Liver (tissue), 9 donors: Measurements from ENCODE around the gene TOM1L2. TPM values are rescaled to one million over a fixed set of nuclear protein-coding genes. Genes with fewer than 3 reads are reported as not detected.

Experiments used
- DNase-seq: peaks from one replicate; pipeline ENCODE4 v3.0.0-alpha.2; 2017; ENCODE audit warnings: low spot score
- H3K27ac ChIP-seq, 2 donors: one replicate each; pipeline ENCODE4 v1.7.0; 2013; ENCODE audit warnings: inconsistent platforms in 2 of 2, low read length in 2 of 2, control low read depth in 1 of 2, low read depth in 1 of 2, mild to moderate bottlenecking in 1 of 2
- H3K27me3 ChIP-seq, 4 donors: one replicate each; pipeline versions ENCODE4 v1.6.1 to v1.7.0; 2013; ENCODE audit warnings: low read length in 3 of 4, inconsistent platforms in 1 of 4, mild to moderate bottlenecking in 1 of 4, moderate library complexity in 1 of 4; ENCODE audit not compliant: control insufficient read depth in 4 of 4, insufficient read depth in 4 of 4
- H3K36me3 ChIP-seq, 4 donors: one replicate each; pipeline versions ENCODE4 v1.6.1 to v1.7.0; 2013; ENCODE audit warnings: low read length in 3 of 4, mild to moderate bottlenecking in 3 of 4, low read depth in 1 of 4, moderate library complexity in 1 of 4; ENCODE audit not compliant: control insufficient read depth in 4 of 4, insufficient read depth in 3 of 4
- H3K4me1 ChIP-seq, 4 donors: one replicate each; pipeline versions ENCODE4 v1.6.1 to v1.7.0; 2013; ENCODE audit warnings: low read length in 3 of 4, mild to moderate bottlenecking in 3 of 4, moderate library complexity in 1 of 4; ENCODE audit not compliant: control insufficient read depth in 4 of 4, insufficient read depth in 4 of 4
- H3K4me3 ChIP-seq, 3 donors: one replicate each; pipeline versions ENCODE4 v1.6.1 to v1.7.0; 2013; ENCODE audit warnings: low read length in 3 of 3, control low read depth in 1 of 3, low read depth in 1 of 3, mild to moderate bottlenecking in 1 of 3
- H3K9ac ChIP-seq, 2 donors: one replicate each; pipeline ENCODE4 v1.7.0; 2013; ENCODE audit warnings: low read length in 2 of 2, mild to moderate bottlenecking in 2 of 2, moderate library complexity in 2 of 2, control low read depth in 1 of 2, low read depth in 1 of 2
- H3K9me3 ChIP-seq, 4 donors: one replicate each; pipeline versions ENCODE4 v1.6.1 to v1.7.0; 2013; ENCODE audit warnings: low read length in 3 of 4; ENCODE audit not compliant: control insufficient read depth in 4 of 4
- ATF3 ChIP-seq: IDR thresholded peaks from 2 replicates; pipeline ENCODE4 v1.6.1; 2016; ENCODE audit warnings: antibody characterized with exemption
- EGR1 ChIP-seq, 2 donors: IDR thresholded peaks; 2 replicates each; pipeline ENCODE4 v1.6.1; 2016 to 2018; ENCODE audit warnings: antibody characterized with exemption in 2 of 2, low read depth in 2 of 2
- FOXA1 ChIP-seq: IDR thresholded peaks from 2 replicates; pipeline ENCODE4 v1.6.1; 2016; ENCODE audit warnings: antibody characterized with exemption
- FOXA2 ChIP-seq: IDR thresholded peaks from 2 replicates; pipeline ENCODE4 v1.6.1; 2016; ENCODE audit warnings: antibody characterized with exemption
- GABPA ChIP-seq, 2 donors: IDR thresholded peaks in 1 of 2; conservative IDR thresholded peaks in 1 of 2; 2 replicates each; pipeline ENCODE4 v1.6.1; 2016; ENCODE audit warnings: antibody characterized with exemption in 2 of 2, mild to moderate bottlenecking in 1 of 2, moderate library complexity in 1 of 2
- HNF4A ChIP-seq, 2 donors: conservative IDR thresholded peaks; 2 replicates each; pipeline ENCODE4 v1.6.1; 2016; ENCODE audit warnings: antibody characterized with exemption in 2 of 2, mild to moderate bottlenecking in 2 of 2
- HNF4G ChIP-seq: IDR thresholded peaks from 2 replicates; pipeline ENCODE4 v1.6.1; 2016; ENCODE audit warnings: antibody characterized with exemption
- JUND ChIP-seq, 2 donors: IDR thresholded peaks; 2 replicates each; pipeline ENCODE4 v1.6.1; 2016; ENCODE audit warnings: antibody characterized with exemption in 2 of 2
- NR2F2 ChIP-seq: IDR thresholded peaks from 2 replicates; pipeline ENCODE4 v1.6.1; 2016; ENCODE audit warnings: antibody characterized with exemption
- REST ChIP-seq: IDR thresholded peaks from 2 replicates; pipeline ENCODE4 v1.6.1; 2016; ENCODE audit warnings: antibody characterized with exemption, mild to moderate bottlenecking
- RXRA ChIP-seq, 2 donors: IDR thresholded peaks; 2 replicates each; pipeline ENCODE4 v1.6.1; 2017 to 2018; ENCODE audit warnings: antibody characterized with exemption in 2 of 2, mild to moderate bottlenecking in 1 of 2
- SP1 ChIP-seq: IDR thresholded peaks from 2 replicates; pipeline ENCODE4 v1.6.1; 2018; ENCODE audit warnings: antibody characterized with exemption, mild to moderate bottlenecking
- YY1 ChIP-seq: IDR thresholded peaks from 2 replicates; pipeline ENCODE4 v1.6.1; 2016; ENCODE audit warnings: antibody characterized with exemption, mild to moderate bottlenecking
- WGBS: extraction: QIAGEN DNeasy Blood & Tissue Kit; methylation state at CpG from one replicate; pipeline ENCODE4 v1.1.7; 2013; 5-methylcytosine and 5-hydroxymethylcytosine counted together
- polyA plus RNA-seq, 2 donors: library from polyadenylated mRNA; stranded (reverse) in 1 of 2; unstranded in 1 of 2; fragments of 200-250 nt in 1 of 2; fragments of >200 nt in 1 of 2; fragmentation: Nextera tagmentation in 1 of 2; extraction: Ambion mirVana in 1 of 2; gene quantifications; one replicate each; pipeline versions ENCODE4 v1.2.1 to v1.2.3, GENCODE V29; 2013 to 2015
- total RNA-seq, 2 donors: library from RNA; depleted of rRNA; stranded (reverse); fragments of >200 nt; gene quantifications; one replicate each; pipeline ENCODE4 v1.2.3, GENCODE V29; 2014
- TF ChIP-seq, protein P1 (sequence below): fragments of 150-350 bp; IDR thresholded peaks from 2 replicates; pipeline ENCODE4 v1.5.1; 2017; ENCODE audit warnings: improper control_type of control experiment, low read depth, low read length; ENCODE audit not compliant: missing input control
- TF ChIP-seq, protein P2 (sequence below): IDR thresholded peaks from 2 replicates; pipeline ENCODE4 v1.6.1; 2016; ENCODE audit warnings: antibody characterized with exemption
- TF ChIP-seq, protein P3 (sequence below): IDR thresholded peaks from 2 replicates; pipeline ENCODE4 v1.6.1; 2016; ENCODE audit warnings: antibody characterized with exemption
- donor health status: healthy.
- donor health status: healthy.
- donor health status: healthy.
- donor health status: healthy.
- donor health status: healthy.

TOM1L2 gene
- total and polyA plus RNA-seq, 4 donors = 5.0 to 24.0 (median 9.3) TPM

DNA sequence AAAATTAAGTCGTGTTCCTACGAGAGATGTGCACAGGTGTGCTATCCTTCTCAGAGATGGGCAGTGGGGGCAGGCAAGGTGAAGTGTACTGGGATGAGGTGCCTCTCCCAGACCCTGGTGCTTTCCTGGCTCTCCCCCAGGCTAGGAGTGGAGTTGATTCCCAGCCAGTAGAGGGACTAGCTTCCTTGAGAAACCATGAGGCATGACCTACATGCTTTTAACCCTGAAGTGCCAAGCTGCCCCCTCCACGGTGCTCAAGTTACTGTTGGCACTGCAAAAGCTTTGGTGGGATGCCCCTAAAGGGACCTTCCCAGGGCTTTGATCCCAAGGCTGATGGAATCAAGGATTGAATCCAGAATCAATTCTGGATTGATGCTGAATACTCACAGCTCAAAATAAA lies 88.4 kb downstream of the TOM1L2 start:
- DNase-seq = no peak
- Histone ChIP-seq H3K27me3 (no peaks in the 10 kb centered on the region), H3K9me3 (no peaks in the 10 kb centered on the region), H3K36me3 (peaks cover 2 to 29% (median 10%) of the 10 kb centered on the region in 4 donors), H3K4me1 (peaks cover 0 to 2% (median 1%) of the 10 kb centered on the region in 4 donors), H3K4me3 (no peak overlapping the region), H3K27ac (no peak overlapping the region), H3K9ac (no peak overlapping the region)
- 98% methylated on average over 3 of the region's 3 CpGs for WGBS
- TF ChIP-seq FOXA2 = no peak
- TF ChIP-seq JUND (IDR thresholded peaks at IDR 0.05) = no peak
- no peak for TF ChIP-seq NR2F2
- TF ChIP-seq YY1 = no peak
- TF ChIP-seq SP1 = no peak
- TF ChIP-seq, protein P1, sequence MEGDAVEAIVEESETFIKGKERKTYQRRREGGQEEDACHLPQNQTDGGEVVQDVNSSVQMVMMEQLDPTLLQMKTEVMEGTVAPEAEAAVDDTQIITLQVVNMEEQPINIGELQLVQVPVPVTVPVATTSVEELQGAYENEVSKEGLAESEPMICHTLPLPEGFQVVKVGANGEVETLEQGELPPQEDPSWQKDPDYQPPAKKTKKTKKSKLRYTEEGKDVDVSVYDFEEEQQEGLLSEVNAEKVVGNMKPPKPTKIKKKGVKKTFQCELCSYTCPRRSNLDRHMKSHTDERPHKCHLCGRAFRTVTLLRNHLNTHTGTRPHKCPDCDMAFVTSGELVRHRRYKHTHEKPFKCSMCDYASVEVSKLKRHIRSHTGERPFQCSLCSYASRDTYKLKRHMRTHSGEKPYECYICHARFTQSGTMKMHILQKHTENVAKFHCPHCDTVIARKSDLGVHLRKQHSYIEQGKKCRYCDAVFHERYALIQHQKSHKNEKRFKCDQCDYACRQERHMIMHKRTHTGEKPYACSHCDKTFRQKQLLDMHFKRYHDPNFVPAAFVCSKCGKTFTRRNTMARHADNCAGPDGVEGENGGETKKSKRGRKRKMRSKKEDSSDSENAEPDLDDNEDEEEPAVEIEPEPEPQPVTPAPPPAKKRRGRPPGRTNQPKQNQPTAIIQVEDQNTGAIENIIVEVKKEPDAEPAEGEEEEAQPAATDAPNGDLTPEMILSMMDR = no peak
- no peak for TF ChIP-seq ATF3
- no peak for TF ChIP-seq GABPA (IDR thresholded peaks at IDR 0.05 in 1 of 2, conservative IDR thresholded peaks at IDR 0.05 in 1 of 2)
- no peak for TF ChIP-seq HNF4G
- TF ChIP-seq, protein P2, sequence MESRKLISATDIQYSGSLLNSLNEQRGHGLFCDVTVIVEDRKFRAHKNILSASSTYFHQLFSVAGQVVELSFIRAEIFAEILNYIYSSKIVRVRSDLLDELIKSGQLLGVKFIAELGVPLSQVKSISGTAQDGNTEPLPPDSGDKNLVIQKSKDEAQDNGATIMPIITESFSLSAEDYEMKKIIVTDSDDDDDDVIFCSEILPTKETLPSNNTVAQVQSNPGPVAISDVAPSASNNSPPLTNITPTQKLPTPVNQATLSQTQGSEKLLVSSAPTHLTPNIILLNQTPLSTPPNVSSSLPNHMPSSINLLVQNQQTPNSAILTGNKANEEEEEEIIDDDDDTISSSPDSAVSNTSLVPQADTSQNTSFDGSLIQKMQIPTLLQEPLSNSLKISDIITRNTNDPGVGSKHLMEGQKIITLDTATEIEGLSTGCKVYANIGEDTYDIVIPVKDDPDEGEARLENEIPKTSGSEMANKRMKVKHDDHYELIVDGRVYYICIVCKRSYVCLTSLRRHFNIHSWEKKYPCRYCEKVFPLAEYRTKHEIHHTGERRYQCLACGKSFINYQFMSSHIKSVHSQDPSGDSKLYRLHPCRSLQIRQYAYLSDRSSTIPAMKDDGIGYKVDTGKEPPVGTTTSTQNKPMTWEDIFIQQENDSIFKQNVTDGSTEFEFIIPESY = no peak
- TF ChIP-seq EGR1 (IDR thresholded peaks at IDR 0.05; ENCODE audit: low read depth in 2 of 2) = no peak
- TF ChIP-seq HNF4A (conservative IDR thresholded peaks at IDR 0.05) = no peak
- TF ChIP-seq, protein P3, sequence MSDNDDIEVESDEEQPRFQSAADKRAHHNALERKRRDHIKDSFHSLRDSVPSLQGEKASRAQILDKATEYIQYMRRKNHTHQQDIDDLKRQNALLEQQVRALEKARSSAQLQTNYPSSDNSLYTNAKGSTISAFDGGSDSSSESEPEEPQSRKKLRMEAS = no peak
- no peak for TF ChIP-seq FOXA1
- TF ChIP-seq RXRA (IDR thresholded peaks at IDR 0.05) = no peak

GRCh38 chr17:17882082-17882581 lies 90.1 kb downstream of the TOM1L2 start:
- TF ChIP-seq FOXA2 (no peak), JUND (IDR thresholded peaks at IDR 0.05) (no peak), HNF4A (conservative IDR thresholded peaks at IDR 0.05) (no peak), HNF4G (no peak), REST (no peak), EGR1 (IDR thresholded peaks at IDR 0.05; ENCODE audit: low read depth in 2 of 2) (no peak), NR2F2 (no peak), YY1 (no peak), GABPA (IDR thresholded peaks at IDR 0.05 in 1 of 2, conservative IDR thresholded peaks at IDR 0.05 in 1 of 2) (no peak), RXRA (IDR thresholded peaks at IDR 0.05) (no peak)
- Histone ChIP-seq H3K4me1 (peaks cover 6 to 18% (median 17%) of the 10 kb centered on the region in 4 donors), H3K27ac (no peak overlapping the region), H3K9me3 (no peaks in the 10 kb centered on the region), H3K4me3 (no peak overlapping the region), H3K27me3 (no peaks in the 10 kb centered on the region), H3K9ac (no peak overlapping the region), H3K36me3 (peaks cover 2 to 29% (median 10%) of the 10 kb centered on the region in 4 donors)
- no peak for DNase-seq
- 92% methylated on average over 8 of the region's 8 CpGs for WGBS
